Subcutaneous adipose tissue (tissue), 4 donors: ENCODE measurements around the gene HSPA2. TPM values are rescaled to one million over a fixed set of nuclear protein-coding genes. Genes with fewer than 3 reads are reported as not detected.

Experiments used
- CTCF ChIP-seq: fragments of 450-650 bp; IDR thresholded peaks from one replicate; pipeline ENCODE4 v1.5.1; 2016; ENCODE audit warnings: low read depth, mild to moderate bottlenecking, control low read depth, antibody characterized with exemption, moderate library complexity
- total RNA-seq, 4 donors: library from RNA; depleted of rRNA; stranded (reverse); fragments of >200 nt; gene quantifications; one replicate each; pipeline ENCODE4 v1.1.0, GENCODE V29; 2016

The HSPA2 gene
- total RNA-seq, 4 donors from 2014 or later: 6.2 to 8.8 (median 6.9) TPM

GRCh38 chr14:64541972-64542835, 1.7 kb downstream of the HSPA2 start:
- no peak for TF ChIP-seq CTCF

- no peak for TF ChIP-seq CTCF
Observed at GRCh38 chr14:64542836-64543201, 2.3 kb downstream of the HSPA2 start.

- TF ChIP-seq CTCF: no peak
Observed at GRCh38 chr14:64544607-64545312, 4.2 kb downstream of the HSPA2 start.

GRCh38 chr14:64549016-64549415, 8.5 kb downstream of the HSPA2 start:
- no peak for TF ChIP-seq CTCF

- no peak for TF ChIP-seq CTCF
Observed at GRCh38 chr14:64549791-64550620, 9.5 kb downstream of the HSPA2 start, which contains the start of gene PPP1R36. TSS of gene PPP1R36 (plus strand) at chr14:64549961. CDS start at chr14:64549998, 37 bp downstream.

GRCh38 chr14:64550621-64551333, 10.2 kb downstream of the HSPA2 start:
- TF ChIP-seq CTCF: no peak
